Mesendoderm (in vitro differentiated cells): ENCODE data around the gene RBM4B. TPM values are rescaled to one million over a fixed set of nuclear protein-coding genes. Genes with fewer than 3 reads are reported as not detected.

Experiments
- small RNA-seq: library from polyadenylated mRNA; stranded (forward); fragments of <200 nt; extraction: miRNeasy Mini kit (QIAGEN cat#:217004); gene quantifications from one replicate; pipeline ENCODE3, GENCODE V24; 2013; ENCODE audit not compliant: insufficient read depth

RBM4B gene

Small RNAs within 50 kb of the gene (small RNA-seq; reads per million reads assigned to genes)
- gene RN7SL12P (not detected), gene RNU4-39P (not detected)
